Endothelial cell of umbilical vein (primary cell): Measurements from ENCODE around the gene KCTD20.

Source experiments
- CTCF ChIP-seq, 2 donors: IDR thresholded peaks; 1 replicate in 1 of 2; 2 replicates in 1 of 2; pipeline ENCODE4 v1.5.1; 2011; ENCODE audit warnings: low read length in 2 of 2, mild to moderate bottlenecking in 2 of 2, moderate library complexity in 2 of 2, control low read depth in 1 of 2, inconsistent platforms in 1 of 2, low read depth in 1 of 2; ENCODE audit not compliant: insufficient read depth in 1 of 2; ENCODE audit errors: extremely low read depth in 1 of 2
- MAX ChIP-seq: IDR thresholded peaks from 2 replicates; pipeline ENCODE4 v1.6.1; 2011; ENCODE audit not compliant: insufficient read depth, insufficient read length
- POLR2A ChIP-seq: IDR thresholded peaks from 2 replicates; pipeline ENCODE4 v1.6.1; 2012; ENCODE audit warnings: low read depth, mild to moderate bottlenecking, control low read depth, low read length
- POLR2AphosphoS5 ChIP-seq: IDR thresholded peaks from 2 replicates; pipeline ENCODE4 v1.6.1; 2012; ENCODE audit warnings: low read depth, mild to moderate bottlenecking, control low read depth, low read length, moderate library complexity; ENCODE audit not compliant: insufficient read depth

- TF ChIP-seq POLR2AphosphoS5 = no peak
- TF ChIP-seq MAX = no peak
- TF ChIP-seq CTCF (IDR thresholded peaks at IDR 0.05; ENCODE audit: extremely low read depth in 1 of 2, insufficient read depth in 1 of 2, low read depth in 1 of 2, low read length in 2 of 2) = no peak
- no peak for TF ChIP-seq POLR2A
Measured at GRCh38 chr6:36492092-36492491, 49.3 kb downstream of the KCTD20 start.
